Body of pancreas (tissue), 4 donors: ENCODE measurements around the gene ATXN7L3B. TPM values are rescaled to one million over a fixed set of nuclear protein-coding genes. Genes with fewer than 3 reads are reported as not detected.

Source experiments
- ATAC-seq: fragments of 150-250 bp; one replicate; pipeline ENCODE4 v1.9.1; 2016
- DNase-seq, 4 donors: peaks; one replicate each; pipeline ENCODE4 v3.0.0-alpha.2; 2019
- H3K27ac ChIP-seq, 4 donors: fragments of 200-600 bp; sonication (generic); 1 replicate in 3 of 4; 2 replicates in 1 of 4; pipeline versions ENCODE4 v1.5.1 to v1.6.1; 2016 to 2019; ENCODE audit warnings: mild to moderate bottlenecking in 1 of 4, mixed read lengths in 1 of 4, moderate library complexity in 1 of 4
- H3K27me3 ChIP-seq, 2 donors: fragments of 200-600 bp; sonication (generic); one replicate each; pipeline ENCODE4 v1.6.0; 2016; ENCODE audit warnings: mild to moderate bottlenecking in 1 of 2
- H3K36me3 ChIP-seq, 2 donors: fragments of 200-600 bp; sonication (generic); replicated peaks in 1 of 2; 2 replicates each; pipeline ENCODE4 v1.5.1; 2016; ENCODE audit warnings: low read depth in 2 of 2; ENCODE audit not compliant: insufficient read depth in 1 of 2
- H3K4me1 ChIP-seq: fragments of 200-600 bp; sonication (generic); one replicate; pipeline ENCODE4 v1.6.0; 2016
- H3K4me3 ChIP-seq, 2 donors: fragments of 200-600 bp; sonication (generic); 1 replicate in 1 of 2; 2 replicates in 1 of 2; pipeline ENCODE4 v1.5.1; 2016 to 2019
- H3K9me3 ChIP-seq, 3 donors: fragments of 200-600 bp; sonication (generic); 1 replicate in 2 of 3; 2 replicates in 1 of 3; pipeline ENCODE4 v1.5.1; 2016
- POLR2A ChIP-seq, 3 donors: fragments of 450-650 bp; IDR thresholded peaks; one replicate each; pipeline ENCODE4 v1.6.1; 2016; ENCODE audit warnings: antibody characterized with exemption in 3 of 3, mild to moderate bottlenecking in 2 of 3
- WGBS, 2 donors: methylation state at CpG; one replicate each; pipeline ENCODE4 v1.1.5; 2017; 5-methylcytosine and 5-hydroxymethylcytosine counted together
- intact Hi-C: fragments of 100-400 bp; cut with DNase I; formaldehyde crosslinking; loops from one replicate; pipeline ENCODE4 v1.15.1; 2023
- total RNA-seq, 2 donors: library from RNA; depleted of rRNA; stranded (reverse); fragments of >200 nt; gene quantifications; one replicate each; pipeline ENCODE4 v1.1.0, GENCODE V29; 2016
- TF ChIP-seq, protein P1 (sequence below), 7 experiments: fragments of 450-650 bp in 4 of 7; fragments of 200-600 bp in 3 of 7; sonication (generic) in 3 of 7; IDR thresholded peaks; one replicate each; pipeline ENCODE4 v1.5.1; 2016 to 2019; ENCODE audit warnings: antibody characterized with exemption in 7 of 7

The ATXN7L3B gene
- total RNA-seq, 2 donors from 2014 or later = 16.8 to 17.4 TPM

DNA sequence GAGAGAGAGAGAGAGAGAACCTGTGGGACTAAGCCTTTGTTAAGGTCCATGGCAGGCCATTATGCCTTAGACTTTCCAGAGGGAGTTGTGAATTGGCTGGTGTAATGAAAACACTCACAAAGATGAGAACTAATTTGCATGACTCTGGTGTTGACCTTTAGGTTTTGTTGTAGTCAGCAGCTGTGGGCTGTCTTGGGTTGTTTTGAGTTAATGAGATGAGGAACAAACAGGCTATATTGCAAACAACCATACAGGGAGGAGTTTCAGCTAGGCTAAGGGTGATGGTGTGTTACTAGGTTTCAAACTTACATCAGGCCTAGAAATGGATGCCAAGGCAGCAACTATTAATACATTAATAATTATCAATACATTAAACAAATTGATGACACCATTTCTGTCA, 26.3 kb downstream of the ATXN7L3B start:
- ATAC-seq (no peak), DNase-seq (no peak)
- Histone ChIP-seq H3K27ac (no peak overlapping the region), H3K9me3 (no peaks in the 10 kb centered on the region), H3K4me3 (no peak overlapping the region), H3K27me3 (no peaks in the 10 kb centered on the region), H3K4me1 (no peaks in the 10 kb centered on the region), H3K36me3 (no peaks in the 10 kb centered on the region)
- intact Hi-C loops = no loop called here
- TF ChIP-seq, protein P1, sequence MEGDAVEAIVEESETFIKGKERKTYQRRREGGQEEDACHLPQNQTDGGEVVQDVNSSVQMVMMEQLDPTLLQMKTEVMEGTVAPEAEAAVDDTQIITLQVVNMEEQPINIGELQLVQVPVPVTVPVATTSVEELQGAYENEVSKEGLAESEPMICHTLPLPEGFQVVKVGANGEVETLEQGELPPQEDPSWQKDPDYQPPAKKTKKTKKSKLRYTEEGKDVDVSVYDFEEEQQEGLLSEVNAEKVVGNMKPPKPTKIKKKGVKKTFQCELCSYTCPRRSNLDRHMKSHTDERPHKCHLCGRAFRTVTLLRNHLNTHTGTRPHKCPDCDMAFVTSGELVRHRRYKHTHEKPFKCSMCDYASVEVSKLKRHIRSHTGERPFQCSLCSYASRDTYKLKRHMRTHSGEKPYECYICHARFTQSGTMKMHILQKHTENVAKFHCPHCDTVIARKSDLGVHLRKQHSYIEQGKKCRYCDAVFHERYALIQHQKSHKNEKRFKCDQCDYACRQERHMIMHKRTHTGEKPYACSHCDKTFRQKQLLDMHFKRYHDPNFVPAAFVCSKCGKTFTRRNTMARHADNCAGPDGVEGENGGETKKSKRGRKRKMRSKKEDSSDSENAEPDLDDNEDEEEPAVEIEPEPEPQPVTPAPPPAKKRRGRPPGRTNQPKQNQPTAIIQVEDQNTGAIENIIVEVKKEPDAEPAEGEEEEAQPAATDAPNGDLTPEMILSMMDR (IDR thresholded peaks at IDR 0.05) = no peak
- no peak for TF ChIP-seq POLR2A (IDR thresholded peaks at IDR 0.05)

DNA sequence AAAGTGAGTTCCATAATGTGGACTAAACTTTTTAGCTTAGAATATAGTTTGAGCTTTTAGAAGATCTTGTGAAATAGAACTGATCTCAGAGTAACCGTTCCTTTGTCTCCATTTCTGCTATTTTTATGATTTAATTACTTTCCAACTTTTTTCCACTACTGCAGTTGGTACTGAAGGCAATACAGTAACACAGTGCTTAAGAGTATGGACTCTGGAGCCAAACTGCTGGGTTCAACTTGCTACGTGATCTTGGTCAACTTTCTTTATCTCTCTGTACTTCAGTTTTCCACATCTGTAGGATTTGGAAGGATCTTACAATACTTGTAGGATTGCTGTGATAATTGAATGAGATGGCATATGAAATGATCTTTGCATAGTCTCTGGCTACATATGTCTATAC, 40.9 kb downstream of the ATXN7L3B start:
- intact Hi-C loops = no loop called here
- no peak for TF ChIP-seq POLR2A (IDR thresholded peaks at IDR 0.05)
- TF ChIP-seq, protein P1 (IDR thresholded peaks at IDR 0.05) = no peak
- Histone ChIP-seq H3K36me3 (no peaks in the 10 kb centered on the region), H3K27ac (no peak overlapping the region), H3K4me1 (no peaks in the 10 kb centered on the region), H3K4me3 (no peak overlapping the region), H3K9me3 (no peaks in the 10 kb centered on the region), H3K27me3 (no peaks in the 10 kb centered on the region)
- DNase-seq (no peak), ATAC-seq (no peak)
- WGBS, 2 donors = 70 to 74% methylated on average over 2 of the region's 2 CpGs

DNA sequence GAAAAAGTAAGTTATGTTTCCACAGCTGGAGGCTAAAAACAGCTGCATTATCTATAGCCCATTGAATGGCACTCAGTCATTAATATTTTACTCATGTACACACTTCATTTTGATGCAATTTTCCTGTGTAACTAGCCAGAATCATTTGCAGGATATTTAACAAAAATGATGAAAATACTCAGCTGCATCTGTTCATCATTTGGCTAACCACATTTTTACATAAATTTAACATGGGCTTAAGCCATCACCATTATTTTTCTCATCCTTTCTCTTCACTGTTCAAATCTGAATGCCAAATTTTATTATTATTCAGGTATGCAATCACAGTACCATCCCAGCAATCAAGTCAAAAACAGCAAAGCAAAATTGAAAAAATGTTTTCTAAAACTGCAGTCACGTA, 41.8 kb downstream of the ATXN7L3B start:
- no peak for DNase-seq
- Histone ChIP-seq H3K27ac (no peak overlapping the region), H3K4me1 (no peaks in the 10 kb centered on the region), H3K36me3 (no peaks in the 10 kb centered on the region), H3K27me3 (no peaks in the 10 kb centered on the region), H3K4me3 (no peak overlapping the region), H3K9me3 (no peaks in the 10 kb centered on the region)
- intact Hi-C loops = no loop called here
- no peak for ATAC-seq
- 70 to 83% methylated on average over 1 of the region's 1 CpG for WGBS, 2 donors
- TF ChIP-seq POLR2A (IDR thresholded peaks at IDR 0.05) = no peak
- TF ChIP-seq, protein P1 (IDR thresholded peaks at IDR 0.05) = no peak

DNA sequence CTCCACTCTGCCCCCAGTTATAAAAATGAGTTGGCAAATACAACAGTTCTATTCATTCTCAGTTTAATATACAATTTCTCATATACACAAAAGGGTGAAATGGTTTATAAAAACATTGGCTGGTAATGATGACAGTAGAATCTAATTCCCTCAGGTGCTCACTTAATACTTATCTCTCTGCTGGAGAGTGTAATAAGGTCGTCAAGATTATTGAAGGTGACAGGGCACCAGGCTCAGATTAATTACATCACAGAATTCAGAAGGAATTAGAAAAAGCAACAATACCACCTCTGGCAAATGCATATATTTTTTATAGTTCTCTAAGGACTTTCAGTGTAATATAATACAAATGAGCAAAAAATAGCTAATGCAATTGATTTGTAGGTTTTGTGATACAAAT, 42.3 kb downstream of the ATXN7L3B start:
- Histone ChIP-seq H3K27ac (no peak overlapping the region), H3K4me1 (no peaks in the 10 kb centered on the region), H3K27me3 (no peaks in the 10 kb centered on the region), H3K36me3 (no peaks in the 10 kb centered on the region), H3K4me3 (no peak overlapping the region), H3K9me3 (no peaks in the 10 kb centered on the region)
- TF ChIP-seq, protein P1 (IDR thresholded peaks at IDR 0.05) = no peak
- TF ChIP-seq POLR2A (IDR thresholded peaks at IDR 0.05) = no peak
- intact Hi-C loops = no loop called here
- WGBS, 2 donors = 21% methylated on average over 1 of the region's 1 CpG
- no peak for DNase-seq
- no peak for ATAC-seq

DNA sequence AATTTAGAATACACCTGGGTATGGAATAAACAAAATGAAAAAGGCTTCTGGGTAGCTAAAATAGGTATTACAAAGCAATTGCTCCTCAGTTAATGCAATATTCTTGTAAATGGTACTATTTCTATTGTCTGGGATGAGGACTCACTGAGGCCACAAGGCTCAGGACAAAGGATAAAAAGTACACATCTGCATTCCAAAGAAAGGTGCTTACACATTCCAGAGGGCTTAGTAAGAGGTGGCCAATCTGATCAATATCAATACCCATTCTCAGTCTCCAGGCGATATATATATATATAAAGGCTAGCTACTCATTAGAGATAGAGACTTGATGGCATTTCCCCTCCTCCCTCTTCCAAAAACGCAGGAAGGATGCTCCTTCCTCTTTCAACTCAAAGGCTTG, 43.8 kb downstream of the ATXN7L3B start:
- Histone ChIP-seq H3K27me3 (no peaks in the 10 kb centered on the region), H3K9me3 (no peaks in the 10 kb centered on the region), H3K36me3 (no peaks in the 10 kb centered on the region), H3K4me1 (no peaks in the 10 kb centered on the region), H3K27ac (no peak overlapping the region), H3K4me3 (no peak overlapping the region)
- intact Hi-C loops = no loop called here
- ATAC-seq (no peak), DNase-seq (no peak)
- TF ChIP-seq, protein P1 (IDR thresholded peaks at IDR 0.05) = no peak
- TF ChIP-seq POLR2A (IDR thresholded peaks at IDR 0.05) = no peak
- WGBS, 2 donors = 39 to 46% methylated on average over 2 of the region's 2 CpGs
